ENCODE measurements around the gene FHIT. TPM values are rescaled to one million over a fixed set of nuclear protein-coding genes. Genes with fewer than 3 reads are reported as not detected.

FHIT gene
- total and polyA plus RNA-seq, 2 of the 4 experiments (the other 2 are of a cell fraction): 0.07 TPM; not detected in 1

- Histone ChIP-seq H3K9me3 (ENCODE audit: control insufficient read depth, insufficient read depth, low read length) (no peaks in the 10 kb centered on the region; the same call in 1 of the 2 replicates), H2BK20ac (ENCODE audit: low read depth, low read length) (no peak overlapping the region), H3K56ac (ENCODE audit: extremely low read depth, insufficient read depth, low read length) (no peak overlapping the region), H3K27ac (ENCODE audit: insufficient read depth, low read length) (no peak overlapping the region), H3K9ac (ENCODE audit: low read depth, low read length) (no peak overlapping the region), H3K23ac (ENCODE audit: low read depth, low read length) (no peak overlapping the region), H2AFZ (replicated peaks; ENCODE audit: low read length, poor library complexity) (no peak overlapping the region), H2BK120ac (ENCODE audit: low read depth, low read length) (no peak overlapping the region), H3K18ac (ENCODE audit: low read depth, low read length) (no peak overlapping the region), H3K36me3 (ENCODE audit: control insufficient read depth, insufficient read depth, low read length) (no peaks in the 10 kb centered on the region), H3K4me1 (ENCODE audit: control insufficient read depth, insufficient read depth, low read length) (no peaks in the 10 kb centered on the region), H2BK5ac (ENCODE audit: low read depth, low read length, poor library complexity, severe bottlenecking) (no peak overlapping the region), H4K8ac (ENCODE audit: low read depth in 2 of 2, low read length in 2 of 2) (no peak overlapping the region), H3K27me3 (ENCODE audit: control insufficient read depth, insufficient read depth, low read length) (no peaks in the 10 kb centered on the region), H4K91ac (ENCODE audit: insufficient read depth, low read depth, low read length) (no peak overlapping the region), H2AK9ac (replicated peaks; ENCODE audit: low read depth, low read length, poor library complexity) (no peak overlapping the region), H3K4me3 (ENCODE audit: insufficient read depth, low read depth, low read length) (no peak overlapping the region), H3K4ac (ENCODE audit: low read depth, low read length) (no peak overlapping the region), H4K20me1 (ENCODE audit: insufficient read depth, low read length) (no peaks in the 10 kb centered on the region), H2AK5ac (ENCODE audit: low read depth, low read length) (no peak overlapping the region), H3K4me2 (ENCODE audit: low read depth, low read length) (no peak overlapping the region), H3K14ac (replicated peaks; ENCODE audit: low read depth, low read length) (no peak overlapping the region), H4K5ac (ENCODE audit: low read depth, low read length) (no peak overlapping the region), H2BK15ac (ENCODE audit: low read depth, low read length) (no peak overlapping the region), H3K9me1 (ENCODE audit: insufficient read depth, low read length) (no peaks in the 10 kb centered on the region), H3K79me1 (ENCODE audit: low read depth in 1 of 2, low read length in 2 of 2) (no peaks in the 10 kb centered on the region)
- DNase-seq: no peak
- ATAC-seq (ENCODE audit: low read depth): no peak
- ChIA-PET POLR2A (ENCODE audit: unreplicated experiment) (no interaction called here), CTCF (no interaction called here)
- 40% methylated on average over 1 of the region's 4 CpGs; no CpG with 5 or more reads in 1 of the 2 experiments for WGBS, 2 experiments (ENCODE audit: extremely low coverage in 2 of 2, insufficient read length in 1 of 2)
- in situ Hi-C loops (cut with MboI; ENCODE audit: low sequenced_read_pairs) (no loop called here), dilution Hi-C loops (cut with HindIII; ENCODE audit: low sequenced_read_pairs, unreplicated experiment) (no loop called here), intact Hi-C loops (cut with micrococcal nuclease) (no loop called here)
- TF ChIP-seq BHLHE40 (IDR thresholded peaks at IDR 0.05; ENCODE audit: low read depth, low read length): no peak
- no peak for TF ChIP-seq SMC3 (IDR thresholded peaks at IDR 0.05; ENCODE audit: low read depth, low read length)
- TF ChIP-seq CHD1 (IDR thresholded peaks at IDR 0.05; ENCODE audit: low read depth, low read length): no peak
- no peak for TF ChIP-seq FOS (IDR thresholded peaks at IDR 0.05; ENCODE audit: low read depth, low read length)
- TF ChIP-seq NFE2L2 (IDR thresholded peaks at IDR 0.05; ENCODE audit: low read depth, low read length): no peak
- TF ChIP-seq RFX5 (IDR thresholded peaks at IDR 0.05; ENCODE audit: low read depth, low read length): no peak
- no peak for TF ChIP-seq MXI1 (IDR thresholded peaks at IDR 0.05; ENCODE audit: borderline replicate concordance, low read depth, low read length)
- TF ChIP-seq USF2 (IDR thresholded peaks at IDR 0.05; ENCODE audit: low read depth, low read length): no peak
- TF ChIP-seq RCOR1 (IDR thresholded peaks at IDR 0.05; ENCODE audit: insufficient replicate concordance, low read length): no peak
- TF ChIP-seq CTCF (conservative IDR thresholded peaks at IDR 0.05; ENCODE audit: low read depth, low read length): no peak
- no peak for TF ChIP-seq POLR2A (IDR thresholded peaks at IDR 0.05; ENCODE audit: low read depth, low read length)
- no peak for TF ChIP-seq MAZ (IDR thresholded peaks at IDR 0.05; ENCODE audit: borderline replicate concordance, low read depth, low read length)
- no peak for TF ChIP-seq RAD21 (IDR thresholded peaks at IDR 0.05; ENCODE audit: low read length)
- BruUV-seq (replicated peaks): no TSS peak
These were observed 245.7 kb downstream of the FHIT start for GRCh38 chr3:61005591-61005990.
